HEK293T (cell line): Measurements from ENCODE around the gene ALPI.

Experiments used
- ARNT ChIP-seq: fragments of 450-650 bp; IDR thresholded peaks from 2 replicates; pipeline ENCODE4 v1.6.1; 2017; ENCODE audit warnings: mild to moderate bottlenecking
- BHLHE40 ChIP-seq: fragments of 450-650 bp; IDR thresholded peaks from 2 replicates; pipeline ENCODE4 v1.6.1; 2016; ENCODE audit warnings: mild to moderate bottlenecking, moderate library complexity, borderline replicate concordance
- CTBP1 ChIP-seq: fragments of 450-650 bp; IDR thresholded peaks from 2 replicates; pipeline ENCODE4 v1.6.1; 2016; ENCODE audit warnings: borderline replicate concordance
- ELF4 ChIP-seq: fragments of 450-650 bp; IDR thresholded peaks from 2 replicates; pipeline ENCODE4 v1.6.1; 2017; ENCODE audit warnings: antibody characterized with exemption
- FOXA1 ChIP-seq: fragments of 450-650 bp; IDR thresholded peaks from 2 replicates; pipeline ENCODE4 v1.6.1; 2016; ENCODE audit warnings: mild to moderate bottlenecking
- FOXK2 ChIP-seq: fragments of 450-650 bp; IDR thresholded peaks from 2 replicates; pipeline ENCODE4 v1.6.1; 2016; ENCODE audit warnings: mild to moderate bottlenecking
- FOXM1 ChIP-seq: fragments of 450-650 bp; IDR thresholded peaks from 2 replicates; pipeline ENCODE4 v1.6.1; 2017; ENCODE audit warnings: mild to moderate bottlenecking, borderline replicate concordance
- HDGF ChIP-seq: fragments of 450-650 bp; IDR thresholded peaks from 2 replicates; pipeline ENCODE4 v1.6.1; 2017; ENCODE audit warnings: antibody characterized with exemption, borderline replicate concordance
- NFRKB ChIP-seq: fragments of 450-650 bp; IDR thresholded peaks from 2 replicates; pipeline ENCODE4 v1.6.1; 2016; ENCODE audit warnings: mild to moderate bottlenecking, moderate library complexity
- SP1 ChIP-seq: fragments of 450-650 bp; IDR thresholded peaks from 2 replicates; pipeline ENCODE4 v1.6.1; 2017
- SUZ12 ChIP-seq: fragments of 450-650 bp; IDR thresholded peaks from 2 replicates; pipeline ENCODE4 v1.6.1; 2016; ENCODE audit warnings: mild to moderate bottlenecking
- TARDBP ChIP-seq: fragments of 450-650 bp; IDR thresholded peaks from 2 replicates; pipeline ENCODE4 v1.6.1; 2016
- ZNF384 ChIP-seq: fragments of 450-650 bp; IDR thresholded peaks from 2 replicates; pipeline ENCODE4 v1.6.1; 2016
- TF ChIP-seq, protein P1 (sequence below): fragments of 450-650 bp; IDR thresholded peaks from 2 replicates; pipeline ENCODE4 v1.6.1; 2016

DNA sequence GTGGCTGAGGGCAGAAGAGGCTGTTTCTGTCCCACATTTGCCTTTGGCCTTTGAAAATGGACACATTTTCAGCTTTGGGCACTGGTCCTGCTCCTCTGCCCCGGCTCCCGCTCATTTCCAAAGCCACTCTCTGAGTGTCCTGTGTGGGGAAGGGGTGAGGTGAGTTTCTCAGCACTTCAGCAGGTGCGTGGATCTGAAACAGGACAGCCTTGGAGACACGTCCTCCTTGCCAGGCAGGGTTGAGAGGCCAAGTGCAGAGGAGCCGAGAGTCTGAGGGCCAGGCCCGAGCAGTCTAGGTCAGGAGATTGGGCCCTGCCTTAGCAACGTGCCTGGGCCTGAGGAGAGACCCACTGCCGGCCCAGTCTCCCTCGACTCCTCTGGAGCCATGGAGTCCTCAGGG lies 21.9 kb upstream of the ALPI start:
- no peak for TF ChIP-seq ELF4
- TF ChIP-seq ARNT = no peak
- no peak for TF ChIP-seq SP1
- TF ChIP-seq, protein P1, sequence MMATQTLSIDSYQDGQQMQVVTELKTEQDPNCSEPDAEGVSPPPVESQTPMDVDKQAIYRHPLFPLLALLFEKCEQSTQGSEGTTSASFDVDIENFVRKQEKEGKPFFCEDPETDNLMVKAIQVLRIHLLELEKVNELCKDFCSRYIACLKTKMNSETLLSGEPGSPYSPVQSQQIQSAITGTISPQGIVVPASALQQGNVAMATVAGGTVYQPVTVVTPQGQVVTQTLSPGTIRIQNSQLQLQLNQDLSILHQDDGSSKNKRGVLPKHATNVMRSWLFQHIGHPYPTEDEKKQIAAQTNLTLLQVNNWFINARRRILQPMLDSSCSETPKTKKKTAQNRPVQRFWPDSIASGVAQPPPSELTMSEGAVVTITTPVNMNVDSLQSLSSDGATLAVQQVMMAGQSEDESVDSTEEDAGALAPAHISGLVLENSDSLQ = no peak
- TF ChIP-seq FOXM1 = no peak
- no peak for TF ChIP-seq BHLHE40
- TF ChIP-seq ZNF384 = no peak
- TF ChIP-seq FOXK2 = no peak
- no peak for TF ChIP-seq HDGF
- no peak for TF ChIP-seq NFRKB
- TF ChIP-seq CTBP1 = no peak
- no peak for TF ChIP-seq SUZ12
- TF ChIP-seq FOXA1 = no peak
- no peak for TF ChIP-seq TARDBP
